Naive B cell (primary cell): ENCODE results near the gene RPL27A. TPM values are rescaled to one million over a fixed set of nuclear protein-coding genes. Genes with fewer than 3 reads are reported as not detected.

ENCODE experiments used
- ATAC-seq, 2 donors: fragments of 150-1000 bp; cut with Tn5 transposase; 2 replicates each; pipeline ENCODE4 v1.10.0; 2021; ENCODE audit warnings: low read depth in 2 of 2, mild to moderate bottlenecking in 2 of 2, moderate library complexity in 2 of 2
- DNase-seq: peaks from one replicate; pipeline ENCODE4 v3.0.0; 2022
- H3K27ac Mint-ChIP-seq, 6 donors: one replicate each; pipeline ENCODE4 v1.8.0; 2020 to 2022; ENCODE audit warnings: mild to moderate bottlenecking in 6 of 6, mixed read lengths in 6 of 6, moderate library complexity in 5 of 6, inconsistent platforms in 2 of 6
- H3K27me3 Mint-ChIP-seq, 3 donors: one replicate each; pipeline ENCODE4 v1.8.0; 2021 to 2022; ENCODE audit warnings: mixed read lengths in 3 of 3, mild to moderate bottlenecking in 1 of 3
- H3K36me3 Mint-ChIP-seq, 2 donors: one replicate each; pipeline ENCODE4 v1.8.0; 2020 to 2022; ENCODE audit warnings: mixed read lengths in 2 of 2, inconsistent platforms in 1 of 2, mild to moderate bottlenecking in 1 of 2
- H3K4me1 Mint-ChIP-seq, 3 donors: one replicate each; pipeline ENCODE4 v1.8.0; 2020 to 2022; ENCODE audit warnings: mixed read lengths in 3 of 3, inconsistent platforms in 1 of 3, mild to moderate bottlenecking in 1 of 3, moderate library complexity in 1 of 3
- H3K4me3 Mint-ChIP-seq, 8 donors: one replicate each; pipeline ENCODE4 v1.8.0; 2020 to 2022; ENCODE audit warnings: mild to moderate bottlenecking in 8 of 8, mixed read lengths in 8 of 8, moderate library complexity in 8 of 8, inconsistent platforms in 2 of 8
- H3K9me3 Mint-ChIP-seq, 7 donors: one replicate each; pipeline ENCODE4 v1.8.0; 2020 to 2022; ENCODE audit warnings: mixed read lengths in 7 of 7, mild to moderate bottlenecking in 5 of 7, inconsistent platforms in 2 of 7, moderate library complexity in 1 of 7
- polyA plus RNA-seq, 6 donors: library from polyadenylated mRNA; unstranded; fragments of 300-500 nt; fragmentation: Illumina TruSeq; gene quantifications; one replicate each; pipeline ENCODE4 v1.2.3, GENCODE V29; 2021; ENCODE audit warnings: low read depth in 6 of 6

RPL27A gene
- polyA plus RNA-seq, 6 donors from 2014 or later: 2,246 to 4,262 (median 3,486) TPM

- no peaks in the 10 kb centered on the region for H3K27me3 Mint-ChIP-seq
- DNase-seq (no peak), ATAC-seq (no peak)
- H3K36me3 Mint-ChIP-seq: peaks cover 0 to 15% of the 10 kb centered on the region in 2 donors
- peaks cover 4 to 12% (median 11%) of the 10 kb centered on the region in 3 donors for H3K4me1 Mint-ChIP-seq
- H3K27ac Mint-ChIP-seq: peak overlapping the region in 1 of 6 donors; percentile 15
- H3K4me3 Mint-ChIP-seq: no peak overlapping the region
- no peaks in the 10 kb centered on the region for H3K9me3 Mint-ChIP-seq
These were observed 14.5 kb downstream of the RPL27A start for GRCh38 chr11:8697054-8697453.

DNA sequence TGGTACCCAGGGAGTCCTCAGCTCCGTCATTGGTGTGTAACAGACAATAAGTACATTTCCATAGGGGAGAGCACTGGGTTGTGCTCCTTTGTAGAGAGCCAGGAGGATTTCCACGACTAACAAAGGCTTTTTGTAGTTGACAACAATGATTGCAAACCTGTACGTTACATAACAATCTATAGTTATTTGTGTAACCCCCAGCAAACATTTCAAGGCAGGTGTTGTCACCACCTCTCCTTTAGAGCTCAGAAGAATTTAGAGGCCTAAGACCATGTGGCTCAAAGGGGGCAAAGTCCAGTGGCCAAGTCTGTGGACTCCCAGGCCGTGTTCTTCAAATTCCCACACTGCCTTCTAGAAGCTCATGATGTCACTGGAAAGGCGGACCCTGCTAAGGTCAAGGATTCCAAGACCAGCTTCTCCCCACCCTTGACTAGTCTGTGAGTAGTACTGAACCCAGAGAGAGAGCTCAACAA, 15.8 kb downstream of the RPL27A start:
- no peak for ATAC-seq
- no peaks in the 10 kb centered on the region for H3K9me3 Mint-ChIP-seq
- H3K4me1 Mint-ChIP-seq: peaks cover 4 to 12% (median 11%) of the 10 kb centered on the region in 3 donors
- H3K27ac Mint-ChIP-seq: no peak overlapping the region
- H3K27me3 Mint-ChIP-seq: no peaks in the 10 kb centered on the region
- peak overlapping the region in 2 of 8 donors; percentile 55 to 70 for H3K4me3 Mint-ChIP-seq
- H3K36me3 Mint-ChIP-seq: peaks cover 0 to 15% of the 10 kb centered on the region in 2 donors
- DNase-seq: no peak

GRCh38 chr11:8698917-8699441, 16.4 kb downstream of the RPL27A start:
- peaks cover 0 to 15% of the 10 kb centered on the region in 2 donors for H3K36me3 Mint-ChIP-seq
- H3K27me3 Mint-ChIP-seq: no peaks in the 10 kb centered on the region
- ATAC-seq: no peak
- H3K4me3 Mint-ChIP-seq: peak overlapping the region in 1 of 8 donors; percentile 15
- H3K27ac Mint-ChIP-seq: peak overlapping the region in 1 of 6 donors; percentile 38
- H3K9me3 Mint-ChIP-seq: no peaks in the 10 kb centered on the region
- no peak for DNase-seq
- H3K4me1 Mint-ChIP-seq: peaks cover 4 to 12% (median 11%) of the 10 kb centered on the region in 3 donors

DNA sequence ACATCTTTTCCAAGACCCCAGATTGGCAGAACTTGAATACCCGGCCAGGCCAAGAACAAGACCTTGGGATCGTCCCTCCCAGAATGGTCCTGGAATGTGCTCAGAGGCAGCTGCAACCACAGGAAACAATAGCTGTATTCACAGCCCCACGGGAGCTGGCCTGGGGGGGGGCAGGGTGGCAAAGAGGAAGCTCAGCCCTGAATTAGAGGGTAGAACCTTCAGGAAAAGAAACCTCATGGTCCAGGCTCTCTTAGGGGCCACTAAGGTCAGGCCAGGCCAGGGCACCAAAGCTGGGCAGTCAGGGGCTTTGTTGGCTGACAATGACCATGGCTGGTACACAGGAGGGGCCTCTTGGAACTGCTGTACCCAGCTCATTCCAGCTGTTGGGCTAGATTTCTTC, 17.3 kb downstream of the RPL27A start:
- DNase-seq (no peak), ATAC-seq (no peak)
- Mint-ChIP-seq H3K9me3 (no peaks in the 10 kb centered on the region), H3K36me3 (peaks cover 0 to 16% of the 10 kb centered on the region in 2 donors), H3K27me3 (no peaks in the 10 kb centered on the region), H3K4me3 (no peak overlapping the region), H3K27ac (peak overlapping the region in 2 of 6 donors; percentile 56 to 85), H3K4me1 (peaks cover 4 to 12% (median 11%) of the 10 kb centered on the region in 3 donors)

- peaks cover 0 to 9% of the 10 kb centered on the region in 2 donors for H3K36me3 Mint-ChIP-seq
- peak overlapping the region in 2 of 6 donors; percentile 89 to 91 for H3K27ac Mint-ChIP-seq
- no peaks in the 10 kb centered on the region for H3K27me3 Mint-ChIP-seq
- peaks cover 4 to 12% (median 11%) of the 10 kb centered on the region in 3 donors for H3K4me1 Mint-ChIP-seq
- H3K4me3 Mint-ChIP-seq: peak overlapping the region in 1 of 8 donors; percentile 32
- ATAC-seq (no peak), DNase-seq (no peak)
- no peaks in the 10 kb centered on the region for H3K9me3 Mint-ChIP-seq
These were observed 19.5 kb downstream of the RPL27A start for GRCh38 chr11:8701891-8702597.

GRCh38 chr11:8702598-8702915, 20.0 kb downstream of the RPL27A start:
- H3K27me3 Mint-ChIP-seq: no peaks in the 10 kb centered on the region
- no peak overlapping the region for H3K27ac Mint-ChIP-seq
- no peaks in the 10 kb centered on the region for H3K9me3 Mint-ChIP-seq
- H3K4me3 Mint-ChIP-seq: no peak overlapping the region
- DNase-seq (no peak), ATAC-seq (no peak)
- H3K4me1 Mint-ChIP-seq: peaks cover 4 to 12% (median 11%) of the 10 kb centered on the region in 3 donors
- peaks cover 0 to 5% of the 10 kb centered on the region in 2 donors for H3K36me3 Mint-ChIP-seq

DNA sequence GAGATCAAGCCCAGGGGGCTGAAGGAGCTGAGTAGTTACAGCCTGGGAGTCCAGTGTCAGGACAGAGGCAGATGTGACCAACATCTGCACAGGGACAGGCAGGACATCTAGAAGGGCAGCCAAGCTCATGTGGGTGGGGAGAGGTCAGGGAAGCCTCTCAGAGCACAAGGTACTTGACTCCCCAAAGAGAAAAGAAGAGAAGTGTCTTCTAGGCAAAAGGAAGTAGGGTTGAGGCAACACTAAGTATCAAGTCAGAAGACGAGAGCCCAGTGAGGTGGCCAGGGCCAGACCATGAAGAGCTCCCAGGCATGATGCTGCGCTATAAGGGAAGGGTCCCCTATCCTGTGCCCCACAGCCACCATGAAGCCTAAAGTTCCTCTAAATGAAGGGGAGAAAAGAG, 21.5 kb downstream of the RPL27A start:
- Mint-ChIP-seq H3K36me3 (peaks cover 0 to 4% of the 10 kb centered on the region in 2 donors), H3K27me3 (no peaks in the 10 kb centered on the region), H3K4me1 (peaks cover 4 to 11% (median 8%) of the 10 kb centered on the region in 3 donors), H3K9me3 (no peaks in the 10 kb centered on the region), H3K27ac (peak overlapping the region in 1 of 6 donors; percentile 6), H3K4me3 (no peak overlapping the region)
- ATAC-seq (no peak), DNase-seq (no peak)

DNA sequence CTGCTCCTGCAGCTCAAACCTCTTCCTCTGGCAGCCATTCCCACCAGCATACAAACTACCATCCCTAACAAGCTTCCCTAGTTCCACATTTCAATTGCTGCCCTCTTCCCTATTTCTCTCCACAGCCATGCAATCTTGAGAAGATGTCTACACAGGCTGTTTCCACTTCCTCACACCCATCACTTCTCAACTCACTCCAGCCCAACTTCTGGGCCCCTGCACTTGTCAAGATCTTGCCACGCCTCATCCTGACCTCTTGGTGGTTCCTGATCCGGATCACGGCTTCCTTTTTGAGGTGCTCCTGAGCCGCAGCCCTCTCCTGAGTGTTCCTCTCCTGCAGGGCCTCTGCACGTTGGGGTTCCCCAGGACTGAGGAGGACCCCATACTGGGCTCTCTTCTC, 22.6 kb downstream of the RPL27A start:
- ATAC-seq: no peak
- peak overlapping the region in 3 of 6 donors; percentile 28 to 67 (median 33) for H3K27ac Mint-ChIP-seq

DNA sequence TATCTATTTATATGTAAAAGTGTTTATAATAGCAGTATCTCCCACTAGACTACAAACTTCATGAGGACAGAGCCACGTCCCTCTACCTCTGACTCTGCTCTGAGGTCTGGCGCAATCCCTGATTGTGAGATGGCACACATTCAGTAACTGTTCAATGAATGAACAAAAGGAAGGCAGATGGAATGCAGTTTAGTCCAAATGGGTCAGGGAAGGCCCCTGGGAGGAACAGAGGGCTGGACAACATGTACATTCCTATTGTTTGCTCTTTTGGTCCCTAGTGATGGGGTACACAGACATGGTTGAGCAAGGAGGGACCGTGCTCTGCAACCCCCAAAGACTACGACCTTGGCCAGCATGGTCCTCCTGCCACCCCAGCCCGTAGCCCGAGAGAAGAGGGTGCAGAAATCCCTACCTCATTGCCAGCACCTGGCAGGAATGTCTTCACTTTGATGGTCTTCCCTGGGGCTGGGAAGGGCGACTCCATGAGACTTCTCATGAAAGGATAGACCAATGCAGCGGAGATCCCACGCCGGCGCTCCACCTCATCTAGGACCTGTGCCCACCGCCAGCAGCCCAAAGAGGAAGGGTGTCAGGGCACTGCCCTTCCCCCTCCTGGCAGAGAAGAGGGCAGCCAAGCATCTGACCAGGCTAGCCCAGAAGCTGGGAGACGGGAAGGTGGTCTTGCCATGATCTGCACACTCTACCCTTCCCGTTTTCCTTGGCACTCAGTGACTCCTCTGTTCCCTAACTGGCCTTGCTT, 24.3 kb downstream of the RPL27A start:
- Mint-ChIP-seq H3K4me3 (no peak overlapping the region), H3K9me3 (no peaks in the 10 kb centered on the region), H3K4me1 (no peaks in the 10 kb centered on the region), H3K27ac (no peak overlapping the region), H3K36me3 (peaks cover 0 to 4% of the 10 kb centered on the region in 2 donors), H3K27me3 (no peaks in the 10 kb centered on the region)
- ATAC-seq (no peak), DNase-seq (no peak)

More for the DNA sequence above, 22.6 kb downstream of the RPL27A start:
- H3K36me3 Mint-ChIP-seq: peaks cover 0 to 4% of the 10 kb centered on the region in 2 donors
- DNase-seq: no peak
- no peak overlapping the region for H3K4me3 Mint-ChIP-seq
- no peaks in the 10 kb centered on the region for H3K27me3 Mint-ChIP-seq
- peaks cover 0 to 3% (median 3%) of the 10 kb centered on the region in 3 donors for H3K4me1 Mint-ChIP-seq
- no peaks in the 10 kb centered on the region for H3K9me3 Mint-ChIP-seq

DNA sequence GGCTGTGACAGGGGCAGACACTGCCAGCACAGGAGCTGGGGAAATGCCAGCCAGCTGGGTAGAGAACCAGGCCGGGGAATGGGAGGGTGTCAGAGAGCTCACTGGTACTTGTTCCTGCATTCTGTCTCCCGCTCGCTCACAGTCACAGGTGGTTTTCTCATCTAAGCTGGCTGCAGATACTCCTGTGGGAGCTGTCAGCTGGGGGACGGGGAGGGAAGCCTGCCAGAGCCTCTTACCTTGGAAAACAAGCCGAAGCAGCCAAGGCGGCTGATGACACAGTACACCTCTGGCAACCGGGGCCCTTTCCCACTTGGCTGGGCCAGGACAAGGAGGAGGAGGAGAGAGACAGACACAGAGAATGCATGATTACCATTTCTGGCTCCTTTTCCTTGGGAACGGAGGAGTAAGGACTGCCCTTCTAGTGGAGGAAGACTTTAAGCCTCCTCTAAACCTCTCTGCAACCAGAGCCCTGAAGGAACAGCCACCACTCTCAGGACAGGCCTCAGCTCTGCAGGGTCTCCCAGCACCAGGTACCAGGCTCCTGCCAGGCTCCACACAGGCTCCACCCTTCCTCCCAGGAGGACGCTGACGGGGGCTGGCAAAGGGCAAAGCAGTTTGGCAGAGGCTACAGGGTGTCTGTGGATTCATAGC, 25.1 kb downstream of the RPL27A start:
- no peaks in the 10 kb centered on the region for H3K27me3 Mint-ChIP-seq
- no peak overlapping the region for H3K27ac Mint-ChIP-seq
- no peaks in the 10 kb centered on the region for H3K4me1 Mint-ChIP-seq
- no peak overlapping the region for H3K4me3 Mint-ChIP-seq
- ATAC-seq: no peak
- peaks cover 0 to 4% of the 10 kb centered on the region in 2 donors for H3K36me3 Mint-ChIP-seq
- H3K9me3 Mint-ChIP-seq: no peaks in the 10 kb centered on the region
- no peak for DNase-seq

GRCh38 chr11:8709002-8709672, 26.5 kb downstream of the RPL27A start:
- peak overlapping the region in 1 of 6 donors; percentile 77 for H3K27ac Mint-ChIP-seq
- peaks cover 0 to 4% of the 10 kb centered on the region in 2 donors for H3K36me3 Mint-ChIP-seq
- no peaks in the 10 kb centered on the region for H3K27me3 Mint-ChIP-seq
- no peaks in the 10 kb centered on the region for H3K9me3 Mint-ChIP-seq
- DNase-seq: no peak
- H3K4me1 Mint-ChIP-seq: peaks cover 0 to 1% (median 0%) of the 10 kb centered on the region in 3 donors
- H3K4me3 Mint-ChIP-seq: no peak overlapping the region
- no peak for ATAC-seq

DNA sequence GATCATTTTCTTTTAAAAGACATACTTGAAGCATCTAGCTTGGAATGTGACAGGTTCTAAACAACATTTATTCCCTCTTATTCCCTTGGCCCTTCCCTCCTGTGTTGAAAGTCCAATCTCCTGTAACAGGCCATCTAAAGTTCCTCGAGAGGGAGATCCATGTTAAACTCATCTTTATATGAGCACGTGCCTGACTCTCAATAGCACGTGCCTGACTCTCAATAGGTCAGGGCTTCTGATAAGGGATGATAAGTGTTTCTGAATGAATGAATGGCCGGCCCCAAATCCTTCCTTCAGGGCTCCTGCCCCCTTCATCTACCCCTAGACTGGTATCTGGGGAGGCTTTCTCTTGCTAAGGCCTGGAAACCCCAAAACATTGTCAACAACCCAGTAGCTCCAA, 27.2 kb downstream of the RPL27A start:
- Mint-ChIP-seq H3K9me3 (no peaks in the 10 kb centered on the region), H3K4me1 (peaks cover 0 to 1% (median 0%) of the 10 kb centered on the region in 3 donors), H3K27ac (no peak overlapping the region), H3K36me3 (peaks cover 0 to 4% of the 10 kb centered on the region in 2 donors), H3K27me3 (no peaks in the 10 kb centered on the region), H3K4me3 (no peak overlapping the region)
- DNase-seq (no peak), ATAC-seq (no peak)
